Activated B cell treated with CpG ODN at 0.5 μM for 24 hours (primary cell): ENCODE results near the gene VSIG10L2. TPM values are rescaled to one million over a fixed set of nuclear protein-coding genes. Genes with fewer than 3 reads are reported as not detected.

Experiments
- ATAC-seq: fragments of 200-7000 bp; cut with Tn5 transposase; one replicate; pipeline ENCODE4 v1.10.0; 2021; ENCODE audit warnings: low read depth, mild to moderate bottlenecking, moderate library complexity
- CTCF ChIA-PET: fragments of 350-600 bp; sonication (Branson Sonifier 250); formaldehyde crosslinking; loops from one replicate; lab custom pipeline; 2021; ENCODE audit warnings: antibody characterized with exemption; lab: Charles Lee
- POLR2A ChIA-PET: fragments of 350-600 bp; sonication (Branson Sonifier 250); formaldehyde crosslinking; loops from one replicate; lab custom pipeline; 2021; ENCODE audit warnings: antibody characterized with exemption; lab: Charles Lee
- DNase-seq: peaks from one replicate; pipeline ENCODE4 v3.0.0; 2022
- H3K27ac Mint-ChIP-seq: one replicate; pipeline ENCODE4 v1.8.0; 2020; ENCODE audit warnings: mixed read lengths
- H3K27me3 Mint-ChIP-seq: one replicate; pipeline ENCODE4 v1.8.0; 2021; ENCODE audit warnings: mixed read lengths
- H3K36me3 Mint-ChIP-seq: one replicate; pipeline ENCODE4 v1.8.0; 2021; ENCODE audit warnings: low read depth, mixed read lengths
- H3K4me1 Mint-ChIP-seq: one replicate; pipeline ENCODE4 v1.8.0; 2021; ENCODE audit warnings: mixed read lengths
- H3K4me3 Mint-ChIP-seq: one replicate; pipeline ENCODE4 v1.8.0; 2020; ENCODE audit warnings: mild to moderate bottlenecking, mixed read lengths
- H3K9me3 Mint-ChIP-seq: one replicate; pipeline ENCODE4 v1.8.0; 2020; ENCODE audit warnings: mixed read lengths
- CTCF ChIP-seq: fragments of 200-600 bp; IDR thresholded peaks from one replicate; pipeline ENCODE4 v1.8.0; 2022; ENCODE audit warnings: antibody characterized with exemption, mild to moderate bottlenecking
- intact Hi-C: fragments of 100-400 bp; cut with micrococcal nuclease; formaldehyde crosslinking; loops from one replicate; pipeline ENCODE4 v1.15.1; 2024
- total RNA-seq: library from RNA; stranded (reverse); gene quantifications from 2 replicates; pipeline ENCODE4 v1.2.3, GENCODE V29; 2022

VSIG10L2 gene
- total RNA-seq, 1 donor from 2014 or later = not detected

GRCh38 chr11:125957618-125958332 is 11.9 kb downstream of the VSIG10L2 start:
- DNase-seq = no peak
- intact Hi-C loops = no loop called here
- H3K27ac Mint-ChIP-seq = no peak overlapping the region
- no peak for TF ChIP-seq CTCF
- no peak overlapping the region for H3K4me3 Mint-ChIP-seq
- H3K4me1 Mint-ChIP-seq = no peaks in the 10 kb centered on the region
- no peaks in the 10 kb centered on the region for H3K27me3 Mint-ChIP-seq
- H3K36me3 Mint-ChIP-seq = no peaks in the 10 kb centered on the region
- H3K9me3 Mint-ChIP-seq = peaks cover 12% of the 10 kb centered on the region
- ChIA-PET CTCF (no interaction called here), POLR2A (no interaction called here)
- no peak for ATAC-seq

- ChIA-PET CTCF (no interaction called here), POLR2A (interaction anchor here (0.7 kb wide), 1 partner anchor 42 kb away, joined by 3 read pairs; no protein-coding TSS in a partner anchor)
- no peak overlapping the region for H3K27ac Mint-ChIP-seq
- H3K27me3 Mint-ChIP-seq = peaks cover 1% of the 10 kb centered on the region
- DNase-seq (no peak), ATAC-seq (no peak)
- H3K36me3 Mint-ChIP-seq = no peaks in the 10 kb centered on the region
- TF ChIP-seq CTCF = no peak
- no peak overlapping the region for H3K4me3 Mint-ChIP-seq
- intact Hi-C loops = no loop called here
- H3K4me1 Mint-ChIP-seq = no peaks in the 10 kb centered on the region
- H3K9me3 Mint-ChIP-seq = peaks cover 17% of the 10 kb centered on the region
Observed at GRCh38 chr11:125958872-125959400, 13.1 kb downstream of the VSIG10L2 start.

- H3K4me3 Mint-ChIP-seq = no peak overlapping the region
- CTCF ChIA-PET = no interaction called here
- H3K27ac Mint-ChIP-seq = no peak overlapping the region
Observed at GRCh38 chr11:125959511-125959910, 13.7 kb downstream of the VSIG10L2 start.

GRCh38 chr11:125959931-125960330 is 14.1 kb downstream of the VSIG10L2 start:
- CTCF ChIA-PET = no interaction called here
- no peak overlapping the region for H3K4me3 Mint-ChIP-seq
- peaks cover 17% of the 10 kb centered on the region for H3K9me3 Mint-ChIP-seq
- DNase-seq = no peak
- no peak for ATAC-seq
- peaks cover 4% of the 10 kb centered on the region for H3K27me3 Mint-ChIP-seq
- intact Hi-C loops = no loop called here
- no peaks in the 10 kb centered on the region for H3K4me1 Mint-ChIP-seq
- H3K27ac Mint-ChIP-seq = no peak overlapping the region
- no peaks in the 10 kb centered on the region for H3K36me3 Mint-ChIP-seq
- POLR2A ChIA-PET = no interaction called here
- TF ChIP-seq CTCF = no peak

More at GRCh38 chr11:125959511-125959910, 13.7 kb downstream of the VSIG10L2 start:
- intact Hi-C loops = no loop called here
- ATAC-seq (no peak), DNase-seq (no peak)
- peaks cover 4% of the 10 kb centered on the region for H3K27me3 Mint-ChIP-seq
- peaks cover 17% of the 10 kb centered on the region for H3K9me3 Mint-ChIP-seq
- POLR2A ChIA-PET = interaction anchor here (0.7 kb wide), 1 partner anchor 43 kb away, joined by 3 read pairs; no protein-coding TSS in a partner anchor
- H3K4me1 Mint-ChIP-seq = no peaks in the 10 kb centered on the region
- H3K36me3 Mint-ChIP-seq = no peaks in the 10 kb centered on the region
- TF ChIP-seq CTCF = no peak

GRCh38 chr11:125960771-125961170 is 14.9 kb downstream of the VSIG10L2 start:
- ChIA-PET POLR2A (no interaction called here), CTCF (no interaction called here)
- TF ChIP-seq CTCF = no peak
- DNase-seq (no peak), ATAC-seq (no peak)
- no peak overlapping the region for H3K4me3 Mint-ChIP-seq
- intact Hi-C loops = no loop called here
- H3K36me3 Mint-ChIP-seq = no peaks in the 10 kb centered on the region
- peaks cover 7% of the 10 kb centered on the region for H3K27me3 Mint-ChIP-seq
- H3K9me3 Mint-ChIP-seq = peaks cover 17% of the 10 kb centered on the region
- no peaks in the 10 kb centered on the region for H3K4me1 Mint-ChIP-seq
- H3K27ac Mint-ChIP-seq = no peak overlapping the region
